ENCODE data around the gene PLB1.

The PLB1 gene

GRCh38 chr2:28616396-28616999 lies 120.6 kb downstream of the PLB1 start:
- H3K27ac ChIP-seq (ENCODE audit: low read depth, low read length): no peak overlapping the region
- H3K36me3 ChIP-seq (ENCODE audit: control insufficient read depth, insufficient read depth, low read length): no peaks in the 10 kb centered on the region
- no peak overlapping the region for H3K4me3 ChIP-seq (ENCODE audit: low read depth, low read length)
- peaks cover 8% of the 10 kb centered on the region; the same call in 1 of the 2 replicates for H3K4me1 ChIP-seq (ENCODE audit: control insufficient read depth, insufficient read depth, low read length)
- H3K9me3 ChIP-seq (ENCODE audit: control insufficient read depth, insufficient read depth, low read length): no peaks in the 10 kb centered on the region
- no peak overlapping the region for H3K9ac ChIP-seq (ENCODE audit: low read depth, low read length)
- H3K27me3 ChIP-seq (ENCODE audit: control insufficient read depth, insufficient read depth, low read length): no peaks in the 10 kb centered on the region

GRCh38 chr2:28617502-28618184 lies 121.8 kb downstream of the PLB1 start:
- no peaks in the 10 kb centered on the region for H3K27me3 ChIP-seq (ENCODE audit: control insufficient read depth, insufficient read depth, low read length)
- no peak overlapping the region for H3K9ac ChIP-seq (ENCODE audit: low read depth, low read length)
- no peaks in the 10 kb centered on the region for H3K9me3 ChIP-seq (ENCODE audit: control insufficient read depth, insufficient read depth, low read length)
- no peak overlapping the region for H3K4me3 ChIP-seq (ENCODE audit: low read depth, low read length)
- peaks cover 11% of the 10 kb centered on the region; the same call in 1 of the 2 replicates for H3K4me1 ChIP-seq (ENCODE audit: control insufficient read depth, insufficient read depth, low read length)
- H3K36me3 ChIP-seq (ENCODE audit: control insufficient read depth, insufficient read depth, low read length): no peaks in the 10 kb centered on the region
- no peak overlapping the region for H3K27ac ChIP-seq (ENCODE audit: low read depth, low read length)

GRCh38 chr2:28618221-28619141 lies 122.6 kb downstream of the PLB1 start:
- Histone ChIP-seq H3K9ac (ENCODE audit: low read depth, low read length) (no peak overlapping the region), H3K27ac (ENCODE audit: low read depth, low read length) (no peak overlapping the region), H3K27me3 (ENCODE audit: control insufficient read depth, insufficient read depth, low read length) (no peaks in the 10 kb centered on the region), H3K9me3 (ENCODE audit: control insufficient read depth, insufficient read depth, low read length) (no peaks in the 10 kb centered on the region), H3K4me3 (ENCODE audit: low read depth, low read length) (no peak overlapping the region), H3K36me3 (ENCODE audit: control insufficient read depth, insufficient read depth, low read length) (no peaks in the 10 kb centered on the region), H3K4me1 (ENCODE audit: control insufficient read depth, insufficient read depth, low read length) (peaks cover 11% of the 10 kb centered on the region; the same call in 1 of the 2 replicates)

DNA sequence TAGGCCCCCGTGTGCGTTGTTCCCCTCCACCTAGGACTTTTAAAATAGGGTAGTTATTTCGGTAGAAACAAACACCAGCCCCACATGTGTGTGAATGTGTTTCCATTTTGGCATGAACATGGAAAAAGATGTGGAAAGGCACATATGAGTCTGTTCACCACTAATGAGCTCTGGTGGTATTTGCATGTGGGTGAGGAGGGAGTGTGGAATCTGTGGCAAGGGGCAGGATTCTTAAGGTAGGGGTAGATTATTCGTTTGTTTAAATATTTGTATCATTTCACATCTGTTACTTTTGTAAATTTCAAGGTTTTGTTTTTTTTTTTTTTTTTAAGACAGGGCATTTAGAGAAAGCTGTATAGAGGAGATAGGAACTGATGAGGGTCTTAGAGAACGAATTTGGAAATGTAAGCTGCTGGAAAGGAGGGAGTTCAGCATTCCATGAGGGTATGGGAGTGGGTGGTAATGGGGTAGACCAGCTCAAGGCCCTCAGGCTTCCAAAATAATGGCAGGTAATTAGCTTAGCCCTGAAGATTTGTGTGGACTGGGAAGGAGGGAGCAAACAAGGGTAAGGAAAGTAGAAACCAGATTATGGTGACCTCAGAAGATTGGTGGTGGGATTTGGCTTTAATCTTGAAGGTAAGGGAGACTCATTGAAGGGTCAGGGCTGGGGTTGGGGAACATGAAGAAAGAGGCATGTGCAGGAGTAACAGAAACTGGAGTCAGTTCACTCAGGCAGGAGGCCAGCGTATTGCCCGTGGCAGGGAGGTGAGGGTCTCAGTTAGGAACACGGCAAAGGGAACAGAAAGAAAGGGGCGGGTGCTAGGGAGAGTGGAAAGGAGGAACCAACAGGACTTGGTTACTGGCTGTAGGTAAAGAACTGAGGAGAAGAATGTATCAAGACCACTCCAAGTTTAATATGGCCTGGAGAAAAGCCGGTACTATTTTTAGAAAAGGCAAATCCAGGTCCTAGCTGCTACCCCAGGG lies 123.6 kb downstream of the PLB1 start:
- Histone ChIP-seq H3K9ac (ENCODE audit: low read depth, low read length) (no peak overlapping the region), H3K4me1 (ENCODE audit: control insufficient read depth, insufficient read depth, low read length) (peaks cover 11% of the 10 kb centered on the region; the same call in 1 of the 2 replicates), H3K9me3 (ENCODE audit: control insufficient read depth, insufficient read depth, low read length) (no peaks in the 10 kb centered on the region), H3K4me3 (ENCODE audit: low read depth, low read length) (no peak overlapping the region), H3K27me3 (ENCODE audit: control insufficient read depth, insufficient read depth, low read length) (no peaks in the 10 kb centered on the region), H3K27ac (ENCODE audit: low read depth, low read length) (no peak overlapping the region), H3K36me3 (ENCODE audit: control insufficient read depth, insufficient read depth, low read length) (no peaks in the 10 kb centered on the region)

GRCh38 chr2:28620291-28620793 lies 124.5 kb downstream of the PLB1 start:
- Histone ChIP-seq H3K4me3 (ENCODE audit: low read depth, low read length) (no peak overlapping the region), H3K9me3 (ENCODE audit: control insufficient read depth, insufficient read depth, low read length) (no peaks in the 10 kb centered on the region)

GRCh38 chr2:28620801-28621171 lies 124.9 kb downstream of the PLB1 start:
- peak overlapping the region; percentile 73 for H3K27ac ChIP-seq (ENCODE audit: low read depth, low read length)
- H3K9me3 ChIP-seq (ENCODE audit: control insufficient read depth, insufficient read depth, low read length): no peaks in the 10 kb centered on the region
- peaks cover 23% of the 10 kb centered on the region; the same call in 1 of the 2 replicates for H3K4me1 ChIP-seq (ENCODE audit: control insufficient read depth, insufficient read depth, low read length)
- H3K27me3 ChIP-seq (ENCODE audit: control insufficient read depth, insufficient read depth, low read length): no peaks in the 10 kb centered on the region
- H3K9ac ChIP-seq (ENCODE audit: low read depth, low read length): no peak overlapping the region
- H3K4me3 ChIP-seq (ENCODE audit: low read depth, low read length): no peak overlapping the region
- H3K36me3 ChIP-seq (ENCODE audit: control insufficient read depth, insufficient read depth, low read length): no peaks in the 10 kb centered on the region

More at GRCh38 chr2:28620291-28620793, 124.5 kb downstream of the PLB1 start:
- peaks cover 18% of the 10 kb centered on the region; the same call in 1 of the 2 replicates for H3K4me1 ChIP-seq (ENCODE audit: control insufficient read depth, insufficient read depth, low read length)
- no peak overlapping the region for H3K9ac ChIP-seq (ENCODE audit: low read depth, low read length)
- no peak overlapping the region for H3K27ac ChIP-seq (ENCODE audit: low read depth, low read length)
- H3K36me3 ChIP-seq (ENCODE audit: control insufficient read depth, insufficient read depth, low read length): no peaks in the 10 kb centered on the region
- no peaks in the 10 kb centered on the region for H3K27me3 ChIP-seq (ENCODE audit: control insufficient read depth, insufficient read depth, low read length)

- Histone ChIP-seq H3K4me3 (ENCODE audit: low read depth, low read length) (no peak overlapping the region), H3K9ac (ENCODE audit: low read depth, low read length) (no peak overlapping the region), H3K27me3 (ENCODE audit: control insufficient read depth, insufficient read depth, low read length) (no peaks in the 10 kb centered on the region), H3K9me3 (ENCODE audit: control insufficient read depth, insufficient read depth, low read length) (no peaks in the 10 kb centered on the region), H3K36me3 (ENCODE audit: control insufficient read depth, insufficient read depth, low read length) (no peaks in the 10 kb centered on the region), H3K4me1 (ENCODE audit: control insufficient read depth, insufficient read depth, low read length) (peaks cover 23% of the 10 kb centered on the region; the same call in 1 of the 2 replicates), H3K27ac (ENCODE audit: low read depth, low read length) (peak overlapping the region; percentile 73)
Observed at GRCh38 chr2:28621172-28622100, 125.6 kb downstream of the PLB1 start.

DNA sequence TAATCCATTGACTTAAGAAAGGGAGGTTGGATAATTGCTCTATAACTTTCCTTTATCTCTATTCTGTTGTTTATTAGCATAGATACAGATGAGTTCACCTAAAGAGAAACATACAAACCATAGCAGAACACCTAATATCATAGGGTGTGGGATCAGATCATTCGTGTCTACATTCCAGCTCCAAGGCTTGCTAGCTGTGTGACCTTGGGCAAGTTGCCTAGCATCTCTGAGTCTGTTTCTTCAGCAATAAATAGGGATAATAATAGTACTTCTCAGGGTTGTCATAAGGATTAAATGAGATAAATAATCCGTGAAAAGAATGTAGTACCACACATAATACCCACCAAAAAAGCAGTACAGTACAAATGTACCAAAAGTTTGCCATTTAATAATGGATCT lies 126.2 kb downstream of the PLB1 start:
- Histone ChIP-seq H3K4me3 (ENCODE audit: low read depth, low read length) (no peak overlapping the region), H3K4me1 (ENCODE audit: control insufficient read depth, insufficient read depth, low read length) (peaks cover 23% of the 10 kb centered on the region; the same call in 1 of the 2 replicates), H3K27ac (ENCODE audit: low read depth, low read length) (peak overlapping the region; percentile 73), H3K9me3 (ENCODE audit: control insufficient read depth, insufficient read depth, low read length) (no peaks in the 10 kb centered on the region), H3K9ac (ENCODE audit: low read depth, low read length) (no peak overlapping the region), H3K27me3 (ENCODE audit: control insufficient read depth, insufficient read depth, low read length) (no peaks in the 10 kb centered on the region), H3K36me3 (ENCODE audit: control insufficient read depth, insufficient read depth, low read length) (no peaks in the 10 kb centered on the region)

DNA sequence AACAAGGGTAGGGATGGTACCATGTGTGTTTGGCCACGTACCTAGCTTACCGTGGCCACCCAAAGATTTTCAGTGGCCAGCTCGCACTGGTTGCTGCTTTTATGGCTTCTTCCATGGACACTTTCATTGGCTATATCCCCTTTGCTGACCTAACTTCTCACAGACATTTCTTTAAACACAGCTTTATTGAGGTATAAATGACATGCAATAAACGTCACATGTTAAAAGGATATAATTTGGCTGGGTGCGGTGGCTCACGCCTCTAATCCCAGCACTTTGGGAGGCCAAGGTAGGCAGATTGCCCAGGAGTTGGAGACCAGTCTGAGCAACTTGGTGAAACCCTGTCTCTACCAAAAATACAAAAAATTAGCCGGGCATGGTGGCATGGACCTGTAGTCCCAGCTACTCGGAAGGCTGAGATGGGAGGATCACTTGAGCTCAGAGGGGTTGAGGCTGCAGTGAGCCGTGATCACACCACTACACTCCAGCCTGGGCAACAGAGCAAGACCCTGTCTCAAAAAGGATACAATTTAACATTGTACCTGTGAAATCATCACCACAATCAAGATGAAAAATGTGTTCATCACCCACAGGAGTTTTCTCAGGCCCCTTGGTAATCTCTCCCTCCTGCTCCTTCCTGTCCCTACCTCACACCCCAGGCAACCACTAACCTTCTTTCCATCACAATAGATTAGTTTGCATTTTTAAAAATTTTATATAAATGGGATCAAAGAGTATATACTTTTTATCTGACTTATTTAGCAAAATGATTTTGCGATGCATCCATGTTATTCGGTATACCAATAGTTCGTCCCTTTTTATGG lies 127.9 kb downstream of the PLB1 start:
- Histone ChIP-seq H3K27ac (ENCODE audit: low read depth, low read length) (no peak overlapping the region), H3K36me3 (ENCODE audit: control insufficient read depth, insufficient read depth, low read length) (no peaks in the 10 kb centered on the region), H3K4me3 (ENCODE audit: low read depth, low read length) (no peak overlapping the region), H3K9ac (ENCODE audit: low read depth, low read length) (no peak overlapping the region), H3K9me3 (ENCODE audit: control insufficient read depth, insufficient read depth, low read length) (no peaks in the 10 kb centered on the region), H3K4me1 (ENCODE audit: control insufficient read depth, insufficient read depth, low read length) (peaks cover 19% of the 10 kb centered on the region; the same call in 1 of the 2 replicates), H3K27me3 (ENCODE audit: control insufficient read depth, insufficient read depth, low read length) (no peaks in the 10 kb centered on the region)

Data from HUES48 (cell line).